ENCODE measurements around the gene WDR72.

DNA sequence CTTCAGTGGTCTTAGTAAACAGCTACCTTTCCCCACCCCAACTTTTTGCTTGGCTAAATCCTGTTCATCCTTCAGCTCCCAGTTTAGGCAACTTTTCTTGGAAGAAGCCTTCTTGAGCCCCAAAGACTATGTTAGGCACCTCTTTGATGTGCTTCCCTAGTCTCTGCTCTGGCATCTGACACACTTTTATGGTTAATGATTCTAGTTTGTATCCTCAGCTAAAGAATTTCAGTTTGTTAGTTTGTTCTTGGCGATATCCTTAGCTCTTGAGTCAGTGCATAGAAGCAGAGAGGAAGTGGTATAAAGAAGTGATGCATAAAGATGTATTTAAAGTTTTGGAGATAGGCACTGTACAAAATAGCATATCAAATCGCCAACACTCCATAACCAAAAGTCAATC is 168.4 kb downstream of the WDR72 start:
- TF ChIP-seq POLR2A (IDR thresholded peaks at IDR 0.05), result no peak
- TF ChIP-seq, protein P1, sequence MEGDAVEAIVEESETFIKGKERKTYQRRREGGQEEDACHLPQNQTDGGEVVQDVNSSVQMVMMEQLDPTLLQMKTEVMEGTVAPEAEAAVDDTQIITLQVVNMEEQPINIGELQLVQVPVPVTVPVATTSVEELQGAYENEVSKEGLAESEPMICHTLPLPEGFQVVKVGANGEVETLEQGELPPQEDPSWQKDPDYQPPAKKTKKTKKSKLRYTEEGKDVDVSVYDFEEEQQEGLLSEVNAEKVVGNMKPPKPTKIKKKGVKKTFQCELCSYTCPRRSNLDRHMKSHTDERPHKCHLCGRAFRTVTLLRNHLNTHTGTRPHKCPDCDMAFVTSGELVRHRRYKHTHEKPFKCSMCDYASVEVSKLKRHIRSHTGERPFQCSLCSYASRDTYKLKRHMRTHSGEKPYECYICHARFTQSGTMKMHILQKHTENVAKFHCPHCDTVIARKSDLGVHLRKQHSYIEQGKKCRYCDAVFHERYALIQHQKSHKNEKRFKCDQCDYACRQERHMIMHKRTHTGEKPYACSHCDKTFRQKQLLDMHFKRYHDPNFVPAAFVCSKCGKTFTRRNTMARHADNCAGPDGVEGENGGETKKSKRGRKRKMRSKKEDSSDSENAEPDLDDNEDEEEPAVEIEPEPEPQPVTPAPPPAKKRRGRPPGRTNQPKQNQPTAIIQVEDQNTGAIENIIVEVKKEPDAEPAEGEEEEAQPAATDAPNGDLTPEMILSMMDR (IDR thresholded peaks at IDR 0.05), result no peak

Data from lower leg skin (tissue), 3 donors.